ENCODE measurements around the gene BPTF.
"Not testable (repeated sequence)": the region's sequence is repeated elsewhere in the genome, so short reads cannot be mapped to it uniquely, and the experiment has no call there.

Gene BPTF

GRCh38 chr17:67980456-67980855 lies 155.2 kb downstream of the BPTF start:
- H3K4me3 ChIP-seq (replicated peaks; ENCODE audit: low read depth, low read length), result no peak overlapping the region
- no peak for DNase-seq (ENCODE audit: low read depth)
- TF ChIP-seq CTCF (IDR thresholded peaks at IDR 0.05; ENCODE audit: low read length, missing control alignments), result no peak

GRCh38 chr17:67980883-67981282 lies 155.6 kb downstream of the BPTF start:
- H3K4me3 ChIP-seq (replicated peaks; ENCODE audit: low read depth, low read length); DNase-seq (ENCODE audit: low read depth): not testable (repeated sequence)

GRCh38 chr17:67982034-67982640 lies 156.8 kb downstream of the BPTF start:
- TF ChIP-seq CTCF (IDR thresholded peaks at IDR 0.05; ENCODE audit: low read length, missing control alignments), result no peak
- H3K4me3 ChIP-seq (replicated peaks; ENCODE audit: low read depth, low read length), result no peak overlapping the region
- no peak for DNase-seq (ENCODE audit: low read depth)

- no peak for TF ChIP-seq CTCF (IDR thresholded peaks at IDR 0.05; ENCODE audit: low read length, missing control alignments)
- no peak overlapping the region for H3K4me3 ChIP-seq (replicated peaks; ENCODE audit: low read depth, low read length)
Observed at GRCh38 chr17:67982686-67983382, 157.5 kb downstream of the BPTF start.

GRCh38 chr17:67983383-67983688 lies 158.0 kb downstream of the BPTF start:
- H3K4me3 ChIP-seq (replicated peaks; ENCODE audit: low read depth, low read length), result no peak overlapping the region
- TF ChIP-seq CTCF (IDR thresholded peaks at IDR 0.05; ENCODE audit: low read length, missing control alignments), result no peak
- DNase-seq (ENCODE audit: low read depth), result no peak

More at GRCh38 chr17:67982686-67983382, 157.5 kb downstream of the BPTF start:
- no peak for DNase-seq (ENCODE audit: low read depth)

GRCh38 chr17:67990909-67991308 lies 165.6 kb downstream of the BPTF start:
- H3K4me3 ChIP-seq (replicated peaks; ENCODE audit: low read depth, low read length), result no peak overlapping the region
- no peak for DNase-seq (ENCODE audit: low read depth)
- TF ChIP-seq CTCF (IDR thresholded peaks at IDR 0.05; ENCODE audit: low read length, missing control alignments), result no peak

- TF ChIP-seq CTCF (IDR thresholded peaks at IDR 0.05; ENCODE audit: low read length, missing control alignments), result no peak
- DNase-seq (ENCODE audit: low read depth), result peak; percentile 57
- peak overlapping the region; percentile 76 for H3K4me3 ChIP-seq (replicated peaks; ENCODE audit: low read depth, low read length)
Observed at GRCh38 chr17:67992548-67993152, 167.3 kb downstream of the BPTF start.
